ENCODE results near the gene FAM25C.
"Not testable (repeated sequence)": the region's sequence is repeated elsewhere in the genome, so short reads cannot be mapped to it uniquely, and the experiment has no call there.

Gene FAM25C

DNA sequence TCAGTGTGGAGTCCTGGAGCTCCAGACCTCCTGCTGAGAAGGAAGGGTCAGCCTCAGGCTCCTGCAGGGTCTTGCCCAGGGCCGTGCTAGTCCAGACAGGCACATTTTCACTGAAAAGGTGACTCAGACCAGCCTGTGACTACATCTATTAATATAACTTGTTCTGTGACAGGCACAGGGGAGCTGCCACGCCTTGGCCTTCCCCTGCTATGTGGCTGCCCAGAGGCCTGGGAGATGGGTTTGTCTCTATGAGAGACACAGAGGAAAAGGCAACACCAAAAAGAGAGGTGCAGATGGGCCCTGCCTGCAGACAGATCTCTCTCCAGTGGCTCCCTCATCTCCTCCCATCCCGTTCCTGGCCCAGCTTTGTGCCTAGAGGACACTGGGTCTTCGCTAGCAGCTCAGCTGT lies 10.0 kb downstream of the FAM25C start:
- not testable (repeated sequence) for H3K79me2 ChIP-seq (ENCODE audit: insufficient read depth, low read length); H3K27me3 ChIP-seq (ENCODE audit: low read length); H3K9me3 ChIP-seq (ENCODE audit: insufficient read depth, low read length); H3K4me3 ChIP-seq (ENCODE audit: insufficient read depth, low read length, poor library complexity, severe bottlenecking); H4K20me1 ChIP-seq (ENCODE audit: low read depth, low read length); H3K4me2 ChIP-seq (ENCODE audit: low read depth, low read length, poor library complexity, severe bottlenecking); H3K9me2 ChIP-seq (replicated peaks; ENCODE audit: insufficient read depth, low read length); H2AFZ ChIP-seq (ENCODE audit: low read depth, low read length, severe bottlenecking); H3F3A ChIP-seq (ENCODE audit: insufficient read depth); H3K9ac ChIP-seq (ENCODE audit: low read length); H3K27ac ChIP-seq (ENCODE audit: low read depth, low read length); H3K36me3 ChIP-seq (ENCODE audit: low read length)

DNA sequence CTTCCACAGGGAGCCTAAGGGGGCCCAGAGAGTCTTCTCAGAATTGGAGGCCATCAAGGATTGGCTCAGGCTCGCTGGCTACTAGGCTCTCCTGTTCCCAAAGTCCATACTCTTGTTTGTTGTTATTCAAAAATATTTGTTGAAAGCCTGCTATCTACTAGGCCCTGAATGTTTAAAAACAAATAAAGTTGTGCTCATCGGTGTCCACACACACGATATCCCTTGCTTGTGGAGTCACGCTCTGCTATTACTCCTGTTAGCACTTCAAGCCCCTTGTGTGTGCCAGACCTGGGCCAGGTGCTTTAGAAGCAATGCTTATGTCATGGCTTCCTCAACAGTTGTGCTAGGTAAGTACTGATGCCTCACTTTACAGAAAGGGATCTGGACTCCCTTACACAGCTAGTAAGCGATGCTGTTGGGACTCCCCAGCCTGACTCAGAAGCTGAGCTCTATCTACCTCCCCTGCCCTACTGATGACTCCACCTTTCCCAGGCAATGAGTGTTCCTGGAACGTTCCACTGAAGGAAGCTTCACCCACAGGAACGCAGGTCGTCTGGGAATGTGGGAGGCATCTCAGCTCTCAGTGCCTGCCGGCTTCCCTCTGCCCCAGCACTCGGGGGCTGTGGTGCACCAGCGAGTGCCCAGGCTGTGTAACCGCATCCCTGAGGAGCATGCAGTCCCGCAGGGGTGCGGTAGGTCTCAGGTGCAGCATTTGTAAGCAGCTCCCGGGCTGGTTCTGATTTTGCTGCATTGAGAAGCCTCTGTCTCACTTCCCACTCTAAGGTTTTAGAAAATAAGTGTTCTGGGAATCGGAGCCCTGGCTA lies 10.7 kb downstream of the FAM25C start:
- not testable (repeated sequence) for H3F3A ChIP-seq (ENCODE audit: insufficient read depth); H3K4me2 ChIP-seq (ENCODE audit: low read depth, low read length, poor library complexity, severe bottlenecking); H3K9ac ChIP-seq (ENCODE audit: low read length); H3K36me3 ChIP-seq (ENCODE audit: low read length); H4K20me1 ChIP-seq (ENCODE audit: low read depth, low read length); H3K27me3 ChIP-seq (ENCODE audit: low read length); H3K27ac ChIP-seq (ENCODE audit: low read depth, low read length); H3K9me3 ChIP-seq (ENCODE audit: insufficient read depth, low read length); H3K4me3 ChIP-seq (ENCODE audit: insufficient read depth, low read length, poor library complexity, severe bottlenecking); H3K79me2 ChIP-seq (ENCODE audit: insufficient read depth, low read length); H3K9me2 ChIP-seq (replicated peaks; ENCODE audit: insufficient read depth, low read length); H2AFZ ChIP-seq (ENCODE audit: low read depth, low read length, severe bottlenecking)

DNA sequence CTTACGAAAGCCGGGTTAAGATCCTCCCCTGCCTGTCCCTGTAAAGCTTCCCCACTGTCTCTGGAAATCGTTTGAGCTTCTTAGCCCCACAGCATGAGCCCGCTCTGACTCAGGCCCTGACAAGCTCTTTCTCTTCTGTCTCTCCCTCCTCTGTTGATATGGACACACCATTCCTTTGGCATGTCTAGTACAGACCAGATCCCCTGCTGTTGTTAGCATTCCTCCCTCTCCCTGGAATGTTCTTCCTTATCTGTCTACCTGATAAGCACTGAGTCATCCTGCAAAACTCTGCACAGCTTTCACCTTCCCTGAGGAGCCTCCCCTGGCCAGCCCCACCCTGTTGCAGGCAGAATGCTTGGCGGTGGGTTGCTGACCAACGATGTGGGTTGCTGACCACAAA lies 11.6 kb downstream of the FAM25C start:
- not testable (repeated sequence) for H3K4me3 ChIP-seq (ENCODE audit: insufficient read depth, low read length, poor library complexity, severe bottlenecking); H3K4me2 ChIP-seq (ENCODE audit: low read depth, low read length, poor library complexity, severe bottlenecking); H3K36me3 ChIP-seq (ENCODE audit: low read length); H3K9me3 ChIP-seq (ENCODE audit: insufficient read depth, low read length); H3K9me2 ChIP-seq (replicated peaks; ENCODE audit: insufficient read depth, low read length); H3K9ac ChIP-seq (ENCODE audit: low read length); H3K27ac ChIP-seq (ENCODE audit: low read depth, low read length); H3K27me3 ChIP-seq (ENCODE audit: low read length); H2AFZ ChIP-seq (ENCODE audit: low read depth, low read length, severe bottlenecking); H4K20me1 ChIP-seq (ENCODE audit: low read depth, low read length); H3K79me2 ChIP-seq (ENCODE audit: insufficient read depth, low read length); H3F3A ChIP-seq (ENCODE audit: insufficient read depth)

DNA sequence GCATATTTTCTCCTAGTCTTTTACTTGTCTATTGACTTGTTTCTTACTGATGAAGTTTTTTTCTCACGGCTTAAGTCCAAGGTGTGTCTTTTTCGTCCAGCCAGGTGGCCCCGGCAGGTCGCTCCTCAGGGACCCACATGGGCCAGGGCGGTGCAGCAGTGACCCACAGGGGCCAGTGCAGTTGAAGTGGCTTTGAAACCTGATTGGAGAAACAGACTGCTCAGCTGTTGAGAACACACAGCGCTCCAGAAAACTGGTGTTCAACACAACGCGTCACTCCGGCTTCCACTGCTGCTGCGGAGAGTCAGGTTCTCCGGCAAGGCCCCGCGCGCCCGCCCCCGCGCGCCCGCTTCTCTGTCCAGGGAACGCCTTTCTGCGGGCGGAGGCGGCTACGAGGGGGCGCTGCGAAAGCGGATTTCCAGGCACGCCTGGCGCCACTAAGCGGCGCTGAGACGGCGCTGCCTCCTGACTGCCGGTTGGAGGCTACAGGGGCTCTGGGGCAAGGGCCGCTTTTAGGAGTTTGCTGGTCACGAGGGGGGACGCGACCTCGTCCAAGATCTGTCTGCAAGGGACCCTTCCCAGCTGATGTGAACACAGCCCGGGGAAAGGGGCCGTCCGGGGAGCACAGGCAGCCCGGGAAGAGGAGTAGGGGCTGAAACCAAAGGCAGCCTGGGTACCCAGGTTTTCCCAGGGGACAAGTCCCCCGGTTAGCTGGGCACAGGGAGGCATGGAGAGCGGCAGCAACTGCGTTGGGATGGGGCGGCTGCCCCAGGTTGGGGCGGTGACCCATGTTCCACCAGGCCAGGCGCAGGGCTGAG lies 13.0 kb downstream of the FAM25C start:
- not testable (repeated sequence) for H3K27ac ChIP-seq (ENCODE audit: low read depth, low read length)

GRCh38 chr10:47975409-47975808 lies 24.2 kb downstream of the FAM25C start:
- not testable (repeated sequence) for H3K27me3 ChIP-seq (ENCODE audit: low read length)

More for the DNA sequence above, 13.0 kb downstream of the FAM25C start:
- not testable (repeated sequence) for H3K27me3 ChIP-seq (ENCODE audit: low read length); H4K20me1 ChIP-seq (ENCODE audit: low read depth, low read length); H3K9ac ChIP-seq (ENCODE audit: low read length); H3K79me2 ChIP-seq (ENCODE audit: insufficient read depth, low read length); H3K4me2 ChIP-seq (ENCODE audit: low read depth, low read length, poor library complexity, severe bottlenecking); H3F3A ChIP-seq (ENCODE audit: insufficient read depth); H2AFZ ChIP-seq (ENCODE audit: low read depth, low read length, severe bottlenecking); H3K9me2 ChIP-seq (replicated peaks; ENCODE audit: insufficient read depth, low read length); H3K4me3 ChIP-seq (ENCODE audit: insufficient read depth, low read length, poor library complexity, severe bottlenecking); H3K36me3 ChIP-seq (ENCODE audit: low read length); H3K9me3 ChIP-seq (ENCODE audit: insufficient read depth, low read length)

DNA sequence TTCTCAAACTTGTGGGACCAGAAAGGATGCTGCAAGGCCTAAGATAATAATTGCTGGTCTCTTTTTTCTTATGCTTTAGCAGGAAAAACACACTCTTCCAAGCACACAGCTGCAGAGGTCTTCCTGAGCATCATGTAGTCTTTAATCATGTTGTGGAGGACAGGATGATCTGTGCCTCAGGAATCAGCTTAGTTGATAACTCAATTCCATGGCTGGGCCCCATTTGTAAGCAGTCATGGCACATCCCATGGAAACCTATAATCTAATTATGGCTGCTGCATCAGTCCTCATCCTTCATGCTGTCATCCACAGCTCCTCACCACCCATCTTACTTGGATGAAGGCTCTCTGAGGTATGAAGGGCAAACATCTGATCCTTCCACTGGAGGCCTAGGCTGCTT lies 26.5 kb downstream of the FAM25C start:
- not testable (repeated sequence) for H3K9me3 ChIP-seq (ENCODE audit: insufficient read depth, low read length); H3K27ac ChIP-seq (ENCODE audit: low read depth, low read length); H3K27me3 ChIP-seq (ENCODE audit: low read length); H3K9ac ChIP-seq (ENCODE audit: low read length); H3K79me2 ChIP-seq (ENCODE audit: insufficient read depth, low read length); H3K4me2 ChIP-seq (ENCODE audit: low read depth, low read length, poor library complexity, severe bottlenecking); H3K36me3 ChIP-seq (ENCODE audit: low read length); H3K4me3 ChIP-seq (ENCODE audit: insufficient read depth, low read length, poor library complexity, severe bottlenecking); H3F3A ChIP-seq (ENCODE audit: insufficient read depth); H2AFZ ChIP-seq (ENCODE audit: low read depth, low read length, severe bottlenecking); H3K9me2 ChIP-seq (replicated peaks; ENCODE audit: insufficient read depth, low read length); H4K20me1 ChIP-seq (ENCODE audit: low read depth, low read length)

More at GRCh38 chr10:47975409-47975808, 24.2 kb downstream of the FAM25C start:
- H2AFZ ChIP-seq (ENCODE audit: low read depth, low read length, severe bottlenecking); H4K20me1 ChIP-seq (ENCODE audit: low read depth, low read length); H3K36me3 ChIP-seq (ENCODE audit: low read length); H3K9me3 ChIP-seq (ENCODE audit: insufficient read depth, low read length); H3F3A ChIP-seq (ENCODE audit: insufficient read depth); H3K9ac ChIP-seq (ENCODE audit: low read length); H3K4me3 ChIP-seq (ENCODE audit: insufficient read depth, low read length, poor library complexity, severe bottlenecking); H3K9me2 ChIP-seq (replicated peaks; ENCODE audit: insufficient read depth, low read length); H3K4me2 ChIP-seq (ENCODE audit: low read depth, low read length, poor library complexity, severe bottlenecking); H3K79me2 ChIP-seq (ENCODE audit: insufficient read depth, low read length); H3K27ac ChIP-seq (ENCODE audit: low read depth, low read length): not testable (repeated sequence)

GRCh38 chr10:47972077-47972476 lies 27.5 kb downstream of the FAM25C start:
- not testable (repeated sequence) for H3K4me2 ChIP-seq (ENCODE audit: low read depth, low read length, poor library complexity, severe bottlenecking); H3K36me3 ChIP-seq (ENCODE audit: low read length); H3F3A ChIP-seq (ENCODE audit: insufficient read depth); H3K79me2 ChIP-seq (ENCODE audit: insufficient read depth, low read length); H3K27me3 ChIP-seq (ENCODE audit: low read length); H2AFZ ChIP-seq (ENCODE audit: low read depth, low read length, severe bottlenecking); H3K27ac ChIP-seq (ENCODE audit: low read depth, low read length); H3K9me2 ChIP-seq (replicated peaks; ENCODE audit: insufficient read depth, low read length); H3K9ac ChIP-seq (ENCODE audit: low read length); H3K4me3 ChIP-seq (ENCODE audit: insufficient read depth, low read length, poor library complexity, severe bottlenecking); H4K20me1 ChIP-seq (ENCODE audit: low read depth, low read length); H3K9me3 ChIP-seq (ENCODE audit: insufficient read depth, low read length)

DNA sequence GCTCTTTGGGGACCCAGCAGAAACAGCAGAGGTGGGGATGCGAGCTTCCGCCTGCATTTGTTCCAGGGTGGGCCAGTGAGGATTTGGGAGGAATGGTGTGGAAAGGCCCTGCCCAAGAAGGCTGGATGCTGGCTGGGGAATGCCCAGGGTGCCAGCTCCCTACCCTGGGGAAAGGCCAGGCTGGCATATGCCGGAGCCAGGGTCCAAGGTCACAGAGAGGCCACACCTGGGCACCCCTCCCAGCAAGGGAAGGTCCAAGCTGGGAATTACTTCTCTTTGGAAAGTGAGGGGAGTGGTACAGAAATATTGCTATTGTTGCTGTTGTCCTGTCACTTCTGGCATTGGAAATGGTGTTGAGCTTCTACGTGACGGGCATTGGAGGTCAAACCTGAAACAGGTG lies 28.0 kb downstream of the FAM25C start:
- not testable (repeated sequence) for H2AFZ ChIP-seq (ENCODE audit: low read depth, low read length, severe bottlenecking); H3K9ac ChIP-seq (ENCODE audit: low read length); H3K9me2 ChIP-seq (replicated peaks; ENCODE audit: insufficient read depth, low read length); H3K79me2 ChIP-seq (ENCODE audit: insufficient read depth, low read length); H3K36me3 ChIP-seq (ENCODE audit: low read length); H3K4me2 ChIP-seq (ENCODE audit: low read depth, low read length, poor library complexity, severe bottlenecking); H3K27me3 ChIP-seq (ENCODE audit: low read length); H3K9me3 ChIP-seq (ENCODE audit: insufficient read depth, low read length); H3F3A ChIP-seq (ENCODE audit: insufficient read depth); H3K4me3 ChIP-seq (ENCODE audit: insufficient read depth, low read length, poor library complexity, severe bottlenecking); H4K20me1 ChIP-seq (ENCODE audit: low read depth, low read length); H3K27ac ChIP-seq (ENCODE audit: low read depth, low read length)
